ENCODE data around the gene TP63.

DNA sequence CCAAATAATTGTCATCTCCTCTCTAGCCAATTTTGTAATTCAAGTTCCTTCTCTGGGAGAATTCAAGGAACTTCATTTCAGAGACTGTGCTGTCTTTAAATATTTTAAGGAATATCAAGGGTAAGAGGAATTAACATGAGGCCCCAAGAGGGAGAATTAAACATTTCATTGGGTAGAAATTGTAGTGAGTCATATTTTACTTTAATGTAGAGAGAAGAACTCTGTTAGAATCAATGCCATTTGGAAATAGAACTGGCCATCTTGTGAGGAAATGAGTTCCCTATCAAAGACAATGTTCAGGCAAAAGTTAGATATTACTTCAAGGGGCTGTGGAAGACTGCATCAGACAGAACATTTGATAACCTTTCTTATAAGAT is 43.5 kb upstream of the TP63 start:
- TF ChIP-seq, protein P1, sequence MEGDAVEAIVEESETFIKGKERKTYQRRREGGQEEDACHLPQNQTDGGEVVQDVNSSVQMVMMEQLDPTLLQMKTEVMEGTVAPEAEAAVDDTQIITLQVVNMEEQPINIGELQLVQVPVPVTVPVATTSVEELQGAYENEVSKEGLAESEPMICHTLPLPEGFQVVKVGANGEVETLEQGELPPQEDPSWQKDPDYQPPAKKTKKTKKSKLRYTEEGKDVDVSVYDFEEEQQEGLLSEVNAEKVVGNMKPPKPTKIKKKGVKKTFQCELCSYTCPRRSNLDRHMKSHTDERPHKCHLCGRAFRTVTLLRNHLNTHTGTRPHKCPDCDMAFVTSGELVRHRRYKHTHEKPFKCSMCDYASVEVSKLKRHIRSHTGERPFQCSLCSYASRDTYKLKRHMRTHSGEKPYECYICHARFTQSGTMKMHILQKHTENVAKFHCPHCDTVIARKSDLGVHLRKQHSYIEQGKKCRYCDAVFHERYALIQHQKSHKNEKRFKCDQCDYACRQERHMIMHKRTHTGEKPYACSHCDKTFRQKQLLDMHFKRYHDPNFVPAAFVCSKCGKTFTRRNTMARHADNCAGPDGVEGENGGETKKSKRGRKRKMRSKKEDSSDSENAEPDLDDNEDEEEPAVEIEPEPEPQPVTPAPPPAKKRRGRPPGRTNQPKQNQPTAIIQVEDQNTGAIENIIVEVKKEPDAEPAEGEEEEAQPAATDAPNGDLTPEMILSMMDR (IDR thresholded peaks at IDR 0.05): no peak
- no peak for TF ChIP-seq POLR2A (IDR thresholded peaks at IDR 0.05)

Data from sigmoid colon (tissue), 3 donors.